GM12873 (cell line): Measurements from ENCODE around the gene DCST1.

ENCODE experiments used
- TF ChIP-seq, protein P1 (sequence below): IDR thresholded peaks from 2 replicates; pipeline ENCODE4 v1.5.1; 2012; ENCODE audit warnings: low read depth, mild to moderate bottlenecking, moderate library complexity, low read length, control low read depth; ENCODE audit not compliant: insufficient read depth; ENCODE audit errors: missing control alignments

The DCST1 gene

DNA sequence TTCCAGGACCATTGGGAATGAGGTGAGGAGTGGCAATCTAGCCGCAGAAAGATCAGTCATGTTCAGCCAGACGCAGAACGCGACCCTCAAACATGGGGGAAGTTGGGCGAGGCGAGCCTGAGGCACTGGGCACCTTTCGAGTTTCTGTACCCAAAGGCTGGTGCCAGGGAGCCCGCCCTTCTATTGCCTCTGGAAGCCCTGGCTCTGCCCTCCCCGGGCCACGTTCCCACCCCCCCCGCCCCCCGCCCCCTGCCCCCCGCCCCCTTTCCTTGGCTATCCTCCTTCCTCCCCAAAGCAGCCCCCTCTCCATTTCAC is 33.3 kb upstream of the DCST1 start:
- TF ChIP-seq, protein P1, sequence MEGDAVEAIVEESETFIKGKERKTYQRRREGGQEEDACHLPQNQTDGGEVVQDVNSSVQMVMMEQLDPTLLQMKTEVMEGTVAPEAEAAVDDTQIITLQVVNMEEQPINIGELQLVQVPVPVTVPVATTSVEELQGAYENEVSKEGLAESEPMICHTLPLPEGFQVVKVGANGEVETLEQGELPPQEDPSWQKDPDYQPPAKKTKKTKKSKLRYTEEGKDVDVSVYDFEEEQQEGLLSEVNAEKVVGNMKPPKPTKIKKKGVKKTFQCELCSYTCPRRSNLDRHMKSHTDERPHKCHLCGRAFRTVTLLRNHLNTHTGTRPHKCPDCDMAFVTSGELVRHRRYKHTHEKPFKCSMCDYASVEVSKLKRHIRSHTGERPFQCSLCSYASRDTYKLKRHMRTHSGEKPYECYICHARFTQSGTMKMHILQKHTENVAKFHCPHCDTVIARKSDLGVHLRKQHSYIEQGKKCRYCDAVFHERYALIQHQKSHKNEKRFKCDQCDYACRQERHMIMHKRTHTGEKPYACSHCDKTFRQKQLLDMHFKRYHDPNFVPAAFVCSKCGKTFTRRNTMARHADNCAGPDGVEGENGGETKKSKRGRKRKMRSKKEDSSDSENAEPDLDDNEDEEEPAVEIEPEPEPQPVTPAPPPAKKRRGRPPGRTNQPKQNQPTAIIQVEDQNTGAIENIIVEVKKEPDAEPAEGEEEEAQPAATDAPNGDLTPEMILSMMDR = no peak

DNA sequence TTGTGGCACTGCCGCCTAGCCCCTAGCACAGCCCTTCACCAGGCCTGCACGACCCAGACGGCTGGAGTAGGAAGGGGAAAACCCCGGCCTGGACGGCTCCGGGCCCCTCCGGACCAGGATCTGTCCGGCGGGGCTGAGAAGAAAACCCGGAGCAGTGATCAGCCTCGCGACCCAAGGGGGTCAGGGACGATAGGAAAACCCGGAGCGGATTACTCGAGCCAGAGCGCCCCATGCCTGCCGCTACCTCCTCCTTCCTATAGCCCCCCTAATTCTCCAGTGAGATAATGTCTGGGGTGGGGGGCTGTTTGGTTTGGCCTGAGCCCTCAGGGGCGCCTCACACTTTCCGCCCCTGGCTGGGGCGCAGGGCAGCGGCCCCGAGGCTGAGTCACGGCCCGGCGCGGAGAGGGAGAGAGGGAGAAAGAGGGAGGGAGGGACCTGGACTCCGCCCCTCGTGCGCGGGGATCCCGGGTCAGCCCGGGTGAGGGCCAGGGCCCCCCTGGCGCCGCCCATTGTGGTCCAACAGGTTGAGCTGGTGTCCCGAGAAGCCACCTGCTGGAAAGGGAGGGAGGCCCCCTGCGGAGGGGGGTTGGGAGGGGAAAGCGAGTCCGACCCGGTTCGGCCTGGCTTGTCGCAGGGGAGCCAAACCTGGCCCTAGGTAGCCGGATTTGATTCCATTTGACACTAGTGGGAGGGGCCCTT is 32.7 kb upstream of the DCST1 start:
- TF ChIP-seq, protein P1 = peak; percentile 1

DNA sequence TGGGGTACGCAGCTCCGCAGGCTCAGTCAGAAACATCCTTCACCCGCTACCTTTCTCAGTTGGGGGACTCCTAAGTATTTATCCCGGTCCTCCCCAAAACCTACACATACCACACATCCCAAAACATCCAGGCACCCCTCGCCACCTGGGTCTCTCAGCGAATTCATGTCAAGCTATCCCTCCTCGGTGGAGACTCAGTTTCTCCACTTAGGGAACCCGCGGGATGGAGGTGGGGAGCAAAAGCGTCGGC is 32.3 kb upstream of the DCST1 start:
- TF ChIP-seq, protein P1 = no peak

DNA sequence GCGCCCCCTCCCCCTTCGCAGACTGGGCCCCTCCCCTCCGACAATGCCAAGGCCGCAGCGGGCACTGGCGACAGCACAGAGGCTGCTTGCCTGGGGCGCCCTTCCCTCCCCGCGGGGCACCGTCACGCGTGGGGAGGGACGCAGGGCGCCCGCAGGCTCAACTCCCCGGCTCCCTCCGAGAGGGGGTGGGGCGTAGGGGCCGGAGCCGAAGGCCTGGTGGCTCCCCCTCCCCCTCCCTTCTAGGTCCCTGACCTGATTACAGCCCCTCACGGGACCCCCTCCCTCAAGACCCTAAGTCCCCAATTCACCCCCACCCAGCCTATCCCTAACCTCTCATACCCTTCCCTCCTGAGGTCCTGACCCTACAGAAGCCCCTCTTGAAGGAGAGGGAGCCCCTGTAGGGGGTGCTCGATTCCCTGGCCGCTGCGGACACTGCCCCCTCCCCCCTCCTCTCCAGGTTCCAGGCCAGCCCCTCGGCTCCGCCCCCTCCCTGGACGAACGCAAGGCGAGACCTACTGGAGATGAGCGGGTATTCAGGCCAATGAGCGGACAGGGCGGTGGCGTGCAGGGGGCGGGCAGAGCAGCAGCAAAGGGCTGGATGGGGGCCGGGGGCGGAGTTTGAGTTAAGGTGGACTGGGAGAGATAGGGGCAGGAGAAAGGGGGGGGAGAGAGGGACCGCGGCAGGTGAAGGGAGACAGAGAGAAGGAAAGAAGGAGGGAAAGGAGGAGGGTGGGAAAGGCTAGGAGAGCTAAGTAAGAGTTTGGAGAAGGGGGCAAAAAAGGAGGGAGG is 31.8 kb upstream of the DCST1 start:
- TF ChIP-seq, protein P1 = peak; percentile 43

DNA sequence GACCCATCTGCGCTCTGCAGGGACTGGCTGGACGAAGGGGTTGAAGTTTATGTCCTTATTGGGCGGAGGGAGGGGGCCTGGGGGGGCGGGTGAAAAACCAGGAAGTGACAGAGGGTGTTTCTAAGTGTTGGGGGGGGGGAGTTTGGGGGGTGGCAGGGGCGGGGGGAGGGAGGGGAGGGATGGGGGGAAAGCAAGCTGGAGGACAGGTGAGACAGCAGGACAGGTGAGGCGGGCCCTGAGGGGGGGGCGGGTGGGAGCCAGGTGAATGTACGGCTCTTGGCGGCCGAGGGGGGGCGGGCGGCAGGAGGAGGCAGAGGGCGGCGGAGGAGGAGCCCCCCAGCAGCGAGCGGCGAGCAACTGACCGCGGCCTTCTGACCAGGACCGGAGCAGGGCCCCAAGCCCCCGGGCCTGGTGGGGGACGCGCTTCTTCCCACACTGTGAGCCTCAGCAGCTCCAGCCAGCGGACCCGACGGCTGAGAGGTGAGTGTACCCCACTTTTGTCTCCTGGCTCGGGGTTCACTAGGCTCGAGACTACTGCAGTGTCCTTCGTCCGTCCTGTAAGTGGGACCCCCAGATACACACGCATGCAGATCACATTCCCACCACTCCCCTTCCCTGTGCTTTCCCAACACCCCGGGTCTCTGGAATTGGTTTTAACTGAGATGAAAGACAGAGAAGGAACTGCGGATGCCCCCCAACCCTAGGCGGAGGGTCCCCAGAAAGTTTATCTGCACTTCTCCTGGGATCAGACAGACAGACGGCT is 31.0 kb upstream of the DCST1 start, which contains the start of gene ZBTB7B:
ZBTB7B (plus strand) TSS at position 339 of the 763 bp plus-strand sequence. CDS start 11,859 bp downstream, outside the sequence.
- TF ChIP-seq, protein P1 = peak; percentile 2

DNA sequence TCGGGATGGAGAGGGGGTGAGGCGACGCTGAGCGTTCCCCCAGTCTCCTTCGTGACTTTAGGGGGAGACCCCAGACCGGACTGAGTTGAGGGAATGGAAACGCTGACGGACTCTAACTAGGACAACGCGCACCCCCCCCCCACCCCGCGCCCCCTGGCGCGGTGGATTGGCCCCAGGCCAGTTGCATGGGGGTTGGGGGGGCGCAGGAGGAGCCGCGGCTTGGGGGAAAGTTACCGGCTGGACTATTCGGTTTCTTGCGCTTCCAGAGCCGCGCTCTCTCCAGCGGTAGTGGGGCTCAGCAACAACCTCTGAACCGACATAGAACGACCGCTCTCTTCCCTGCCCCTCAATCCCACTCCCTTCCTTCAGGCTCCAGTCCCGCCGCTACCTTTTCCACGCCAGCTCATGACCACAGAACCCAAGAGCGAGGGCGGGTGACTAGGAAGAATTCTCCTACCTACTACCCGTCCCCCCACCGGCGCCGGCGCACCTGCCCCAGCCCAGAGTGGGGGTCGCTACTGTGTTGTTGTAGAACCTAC is 30.3 kb upstream of the DCST1 start:
- TF ChIP-seq, protein P1 = no peak
